Testis (tissue), 2 donors: ENCODE data around the gene CFAP44.

Experiments
- CTCF ChIP-seq, 3 experiments: fragments of 450-650 bp in 2 of 3; fragments of 200-600 bp in 1 of 3; sonication (generic) in 1 of 3; IDR thresholded peaks; one replicate each; pipeline ENCODE4 v1.5.1; 2016 to 2019; ENCODE audit warnings: antibody characterized with exemption in 3 of 3, mild to moderate bottlenecking in 2 of 3, moderate library complexity in 1 of 3
- POLR2A ChIP-seq: fragments of 450-650 bp; IDR thresholded peaks from one replicate; pipeline ENCODE4 v1.6.1; 2017; ENCODE audit warnings: antibody characterized with exemption, mild to moderate bottlenecking, moderate library complexity

GRCh38 chr3:113405180-113405579 is 36.1 kb downstream of the CFAP44 start:
- TF ChIP-seq CTCF (IDR thresholded peaks at IDR 0.05) (no peak), POLR2A (no peak)
